Ramos (cell line): ENCODE results near the gene SYNJ2.

Experiments
- in situ Hi-C: fragments of 300-500 bp; cut with MboI; formaldehyde crosslinking; loops from one replicate; pipeline ENCODE4 v1.14.3; 2022; ENCODE audit warnings: low sequenced_read_pairs; ENCODE audit not compliant: unreplicated experiment

Gene SYNJ2

GRCh38 chr6:158037771-158038170 is 56.1 kb downstream of the SYNJ2 start:
- in situ Hi-C loops = no loop called here

- in situ Hi-C loops = no loop called here
Observed at GRCh38 chr6:158038291-158039177, 56.9 kb downstream of the SYNJ2 start.

- in situ Hi-C loops = no loop called here
Observed at GRCh38 chr6:158039178-158039557, 57.5 kb downstream of the SYNJ2 start.

GRCh38 chr6:158039571-158040050 is 57.9 kb downstream of the SYNJ2 start:
- in situ Hi-C loops = no loop called here

GRCh38 chr6:158040051-158040803 is 58.6 kb downstream of the SYNJ2 start:
- in situ Hi-C loops = no loop called here

- in situ Hi-C loops = no loop called here
Observed at GRCh38 chr6:158040804-158041347, 59.2 kb downstream of the SYNJ2 start.

GRCh38 chr6:158041370-158041769 is 59.7 kb downstream of the SYNJ2 start:
- in situ Hi-C loops = no loop called here

- in situ Hi-C loops = no loop called here
Observed at GRCh38 chr6:158041788-158042187, 60.1 kb downstream of the SYNJ2 start.

GRCh38 chr6:158042245-158042798 is 60.7 kb downstream of the SYNJ2 start:
- in situ Hi-C loops = no loop called here

GRCh38 chr6:158043008-158043407 is 61.3 kb downstream of the SYNJ2 start:
- in situ Hi-C loops = no loop called here

- in situ Hi-C loops = no loop called here
Observed at GRCh38 chr6:158043586-158044524, 62.2 kb downstream of the SYNJ2 start.

- in situ Hi-C loops = no loop called here
Observed at GRCh38 chr6:158044525-158044888, 62.8 kb downstream of the SYNJ2 start.

GRCh38 chr6:158046201-158047126 is 64.8 kb downstream of the SYNJ2 start:
- in situ Hi-C loops = no loop called here

GRCh38 chr6:158047127-158047518 is 65.5 kb downstream of the SYNJ2 start:
- in situ Hi-C loops = no loop called here

- in situ Hi-C loops = no loop called here
Observed at GRCh38 chr6:158047563-158048323, 66.1 kb downstream of the SYNJ2 start.

- in situ Hi-C loops = no loop called here
Observed at GRCh38 chr6:158048589-158048988, 66.9 kb downstream of the SYNJ2 start.

GRCh38 chr6:158049055-158050028 is 67.7 kb downstream of the SYNJ2 start:
- in situ Hi-C loops = no loop called here
